Heart right ventricle (tissue), 16 donors: Measurements from ENCODE around the gene SEMA3E. TPM values are rescaled to one million over a fixed set of nuclear protein-coding genes. Genes with fewer than 3 reads are reported as not detected.

ENCODE experiments used
- ATAC-seq, 8 donors: fragments of 200-7000 bp; cut with Tn5 transposase; one replicate each; pipeline ENCODE4 v1.9.1; 2020; ENCODE audit warnings: mild to moderate bottlenecking in 8 of 8, moderate library complexity in 8 of 8, moderate number of reproducible peaks in 1 of 8
- DNase-seq, 2 donors: peaks; one replicate each; pipeline ENCODE4 v3.0.0-alpha.2; 2020
- H3K27ac ChIP-seq, 10 donors: fragments of 200-600 bp; sonication (generic) in 2 of 10; one replicate each; pipeline versions ENCODE4 v1.5.0 to v1.8.0; 2020 to 2022; ENCODE audit warnings: mild to moderate bottlenecking in 3 of 10
- H3K27me3 ChIP-seq, 7 donors: fragments of 200-600 bp; one replicate each; pipeline ENCODE4 v1.8.0; 2021 to 2022; ENCODE audit warnings: mild to moderate bottlenecking in 2 of 7
- H3K36me3 ChIP-seq, 9 donors: fragments of 200-600 bp; sonication (generic) in 1 of 9; one replicate each; pipeline versions ENCODE4 v1.5.0 to v1.8.0; 2020 to 2022; ENCODE audit warnings: mild to moderate bottlenecking in 2 of 9
- H3K4me1 ChIP-seq, 9 donors: fragments of 200-600 bp; sonication (generic) in 1 of 9; one replicate each; pipeline versions ENCODE4 v1.5.0 to v1.8.0; 2020 to 2022; ENCODE audit warnings: mild to moderate bottlenecking in 4 of 9
- H3K4me3 ChIP-seq, 10 donors: fragments of 200-600 bp; sonication (generic) in 2 of 10; one replicate each; pipeline versions ENCODE4 v1.5.0 to v1.8.0; 2020 to 2022; ENCODE audit warnings: mild to moderate bottlenecking in 7 of 10, moderate library complexity in 2 of 10
- H3K9me3 ChIP-seq, 11 donors: fragments of 200-600 bp in 10 of 11; sonication (generic) in 2 of 11; one replicate each; pipeline versions ENCODE4 v1.5.0 to v1.8.0; 2013 to 2022; ENCODE audit warnings: mild to moderate bottlenecking in 2 of 11, control low read depth in 1 of 11, moderate library complexity in 1 of 11
- WGBS, 2 donors: extraction: QIAGEN DNeasy Blood & Tissue Kit; methylation state at CpG; one replicate each; pipeline ENCODE4 v1.1.7; 2013; ENCODE audit warnings: inconsistent platforms in 1 of 2; 5-methylcytosine and 5-hydroxymethylcytosine counted together
- intact Hi-C, 10 donors: fragments of 100-400 bp; cut with DNase I; formaldehyde crosslinking; loops; one replicate each; pipeline versions ENCODE4 v1.11.1 to v1.14.2; 2022
- polyA plus RNA-seq, 2 donors: library from polyadenylated mRNA; stranded (reverse); fragments of 200-250 nt; gene quantifications; one replicate each; pipeline ENCODE4 v1.2.3, GENCODE V29; 2013
- total RNA-seq, 10 donors: library from RNA; stranded (reverse); fragmentation: NEBNext Ultra II Directional in 3 of 10; extraction: Animal tissue kit (Norgen Biotek cat#: 25700) in 3 of 10; gene quantifications; one replicate each; pipeline versions ENCODE4 v1.2.1 to v1.2.4, GENCODE V29; 2021 to 2023
- TF ChIP-seq, protein P1 (sequence below), 9 donors: fragments of 200-600 bp; sonication (generic) in 2 of 9; IDR thresholded peaks; one replicate each; pipeline versions ENCODE4 v1.5.0 to v1.8.0; 2021 to 2022; ENCODE audit warnings: antibody characterized with exemption in 9 of 9, mild to moderate bottlenecking in 5 of 9, moderate library complexity in 1 of 9
- donor health status: Arrhythmogenic right ventricular cardiomyopathy.
- donor health status: ischemic (EF 13 %, LVEDD 7.1; RV severe dilation, severe dysfunction).
- donor health status: healthy with polysubstance abuse.
- donor health status: DM: no; HTN: yes; CAD: no.
- donor health status: DM: no; HTN: no; CAD: no.
- donor health status: ischemic (EF 25% LVEDD 6.9; RV normal size, moderate dysfunction).
- donor health status: ischemic (EF 25% LVEDD 5.7; RV mildly dilated, moderate dysfunction).
- donor health status: healthy.
- donor health status: DM: yes; HTN: yes; CAD: no.
- donor health status: Ischemic cardiomyopathy.
- donor health status: ischemic (EF 35%, LVEDD 5.7; RV mildly dilated, moderate dysfunction).
- donor health status: nonischemic (EF 11% LVEDD 7.7; RV severe dilation, severe dysfunction).
- donor health status: DM: yes; HTN: yes; CAD: no.
- donor health status: PGD.
- donor health status: ischemic (EF 29% LVEDD 5.4; RV normal size, mild dysfunction).
- donor health status: nonischemic (EF 23%, LVEDD 6.1; RV moderate dilation, normal function).

Gene SEMA3E
- total and polyA plus RNA-seq, 12 donors, result under 0.01 to 0.53 (median 0.30) TPM; not detected in 4

DNA sequence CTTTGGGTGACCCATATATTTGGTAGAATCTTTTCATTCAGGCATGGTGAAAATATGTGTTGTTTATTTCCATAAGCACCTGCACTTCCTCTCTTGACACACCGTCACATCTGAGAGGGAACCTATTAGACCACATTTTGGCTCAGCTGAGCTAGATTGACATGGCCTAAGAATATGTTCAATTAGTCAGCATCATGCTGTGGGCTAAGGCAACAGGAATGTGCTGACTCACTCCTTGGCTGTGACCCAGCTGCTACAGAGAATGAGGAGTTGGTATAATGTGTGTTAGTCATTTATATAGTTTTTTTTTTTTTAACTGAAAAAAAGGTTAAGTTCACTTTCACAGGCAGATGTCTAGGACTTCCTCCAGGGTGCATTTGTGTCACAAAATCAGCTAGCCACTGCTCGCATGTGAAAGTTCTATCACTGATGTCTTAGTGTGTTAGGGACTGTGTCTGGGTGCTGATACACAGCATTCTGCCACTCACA lies 180.6 kb downstream of the SEMA3E start:
- WGBS, 2 donors, result 6 to 7% methylated on average over 2 of the region's 2 CpGs
- intact Hi-C loops, result no loop called here
- no peaks in the 10 kb centered on the region for H3K27me3 ChIP-seq
- H3K4me3 ChIP-seq, result no peak overlapping the region
- DNase-seq, result peak; percentile 30 to 70
- H3K9me3 ChIP-seq, result no peaks in the 10 kb centered on the region
- TF ChIP-seq, protein P1, sequence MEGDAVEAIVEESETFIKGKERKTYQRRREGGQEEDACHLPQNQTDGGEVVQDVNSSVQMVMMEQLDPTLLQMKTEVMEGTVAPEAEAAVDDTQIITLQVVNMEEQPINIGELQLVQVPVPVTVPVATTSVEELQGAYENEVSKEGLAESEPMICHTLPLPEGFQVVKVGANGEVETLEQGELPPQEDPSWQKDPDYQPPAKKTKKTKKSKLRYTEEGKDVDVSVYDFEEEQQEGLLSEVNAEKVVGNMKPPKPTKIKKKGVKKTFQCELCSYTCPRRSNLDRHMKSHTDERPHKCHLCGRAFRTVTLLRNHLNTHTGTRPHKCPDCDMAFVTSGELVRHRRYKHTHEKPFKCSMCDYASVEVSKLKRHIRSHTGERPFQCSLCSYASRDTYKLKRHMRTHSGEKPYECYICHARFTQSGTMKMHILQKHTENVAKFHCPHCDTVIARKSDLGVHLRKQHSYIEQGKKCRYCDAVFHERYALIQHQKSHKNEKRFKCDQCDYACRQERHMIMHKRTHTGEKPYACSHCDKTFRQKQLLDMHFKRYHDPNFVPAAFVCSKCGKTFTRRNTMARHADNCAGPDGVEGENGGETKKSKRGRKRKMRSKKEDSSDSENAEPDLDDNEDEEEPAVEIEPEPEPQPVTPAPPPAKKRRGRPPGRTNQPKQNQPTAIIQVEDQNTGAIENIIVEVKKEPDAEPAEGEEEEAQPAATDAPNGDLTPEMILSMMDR (IDR thresholded peaks at IDR 0.05), result no peak
- ATAC-seq, result peak; percentile 55 to 93 (median 82)
- H3K4me1 ChIP-seq, result peaks cover 0 to 9% (median 0%) of the 10 kb centered on the region in 9 donors
- H3K27ac ChIP-seq, result no peak overlapping the region
- no peaks in the 10 kb centered on the region for H3K36me3 ChIP-seq

DNA sequence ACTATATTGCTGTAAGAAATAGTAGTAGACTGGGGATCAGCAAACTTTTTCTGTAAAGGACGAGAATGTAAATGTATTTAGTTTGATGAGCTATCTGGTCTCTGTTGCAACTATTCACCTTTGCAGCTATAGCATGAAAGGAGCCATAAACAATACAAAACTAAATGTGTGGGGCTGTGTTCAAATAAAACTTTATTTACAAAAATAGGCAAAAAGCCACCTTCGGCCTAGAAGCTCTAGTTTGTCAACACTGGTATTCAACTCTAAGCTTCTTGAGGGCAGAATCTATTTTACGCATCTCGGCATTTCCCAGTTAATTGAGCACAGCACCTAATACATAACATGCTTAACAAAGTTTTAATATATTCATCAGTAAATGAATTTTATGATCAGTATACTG lies 181.4 kb downstream of the SEMA3E start:
- 95 to 96% methylated on average over 4 of the region's 4 CpGs for WGBS, 2 donors

DNA sequence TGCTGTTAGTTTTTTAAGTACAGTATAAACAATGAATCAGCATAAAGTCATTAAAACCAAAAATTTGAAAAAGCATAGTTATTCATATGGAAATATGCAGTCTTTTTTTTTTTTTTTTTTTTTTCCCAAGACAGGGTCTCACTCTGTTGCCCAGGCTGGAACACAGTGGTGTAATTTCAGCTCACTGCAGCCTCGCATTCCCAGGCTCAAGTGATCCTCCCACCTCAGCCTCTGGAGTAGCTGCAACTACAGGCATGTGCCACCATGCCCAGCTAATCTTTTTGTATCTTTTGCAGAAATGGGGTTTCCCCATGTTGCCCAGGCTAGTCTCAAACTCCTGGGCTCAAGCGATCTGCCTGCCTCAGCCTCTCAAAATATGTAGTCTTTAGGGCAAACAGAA lies 182.0 kb downstream of the SEMA3E start:
- TF ChIP-seq, protein P1 (IDR thresholded peaks at IDR 0.05), result no peak
- DNase-seq, result no peak
- Histone ChIP-seq H3K4me1 (peaks cover 0 to 9% (median 0%) of the 10 kb centered on the region in 9 donors), H3K27ac (no peak overlapping the region), H3K9me3 (no peaks in the 10 kb centered on the region), H3K27me3 (no peaks in the 10 kb centered on the region), H3K36me3 (no peaks in the 10 kb centered on the region), H3K4me3 (no peak overlapping the region)
- 85 to 91% methylated on average over 2 of the region's 2 CpGs for WGBS, 2 donors
- intact Hi-C loops, result no loop called here
- no peak for ATAC-seq

More for the DNA sequence above, 181.4 kb downstream of the SEMA3E start:
- TF ChIP-seq, protein P1 (IDR thresholded peaks at IDR 0.05), result no peak
- Histone ChIP-seq H3K27ac (no peak overlapping the region), H3K4me3 (no peak overlapping the region), H3K9me3 (no peaks in the 10 kb centered on the region), H3K27me3 (no peaks in the 10 kb centered on the region), H3K36me3 (no peaks in the 10 kb centered on the region), H3K4me1 (peaks cover 0 to 9% (median 0%) of the 10 kb centered on the region in 9 donors)
- DNase-seq (no peak), ATAC-seq (no peak)
- intact Hi-C loops, result no loop called here

DNA sequence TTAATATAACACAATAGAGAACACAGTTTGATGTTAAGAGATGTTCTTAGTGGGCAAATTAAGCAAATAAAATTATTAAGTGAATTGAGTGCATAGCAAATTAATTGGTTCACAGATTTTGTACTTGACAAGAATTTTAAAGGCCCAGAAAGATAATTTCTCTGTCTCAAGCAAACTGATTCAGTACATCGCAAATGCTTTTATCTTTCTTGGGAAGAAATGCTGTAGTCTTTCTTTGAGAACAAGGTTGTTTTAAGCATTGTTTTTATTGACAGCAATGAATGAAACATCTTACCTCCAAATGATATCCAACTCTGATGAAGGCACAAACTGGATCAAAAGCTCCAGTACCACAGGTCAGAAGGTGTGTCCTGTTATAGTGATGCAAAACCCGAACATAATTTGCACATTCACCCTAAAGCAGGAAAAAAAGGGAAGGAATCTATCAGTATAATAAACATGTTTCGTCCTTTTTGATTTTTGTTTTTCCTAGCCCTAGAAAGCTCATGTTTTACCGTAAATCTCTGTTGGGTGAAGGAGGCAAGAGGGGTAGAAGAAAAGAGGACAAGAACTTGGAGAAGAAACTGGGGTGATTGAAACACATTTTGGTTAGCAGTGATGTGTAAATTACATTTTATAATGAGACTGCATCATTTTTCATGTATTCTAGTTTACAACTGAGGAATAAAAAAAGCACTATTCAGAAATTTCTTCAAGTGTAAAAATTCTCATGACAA lies 182.6 kb downstream of the SEMA3E start:
- WGBS, 2 donors, result 65 to 84% methylated on average over 4 of the region's 4 CpGs
- TF ChIP-seq, protein P1 (IDR thresholded peaks at IDR 0.05), result no peak
- Histone ChIP-seq H3K27ac (no peak overlapping the region), H3K9me3 (no peaks in the 10 kb centered on the region), H3K4me3 (no peak overlapping the region), H3K36me3 (no peaks in the 10 kb centered on the region), H3K4me1 (peaks cover 0 to 9% (median 0%) of the 10 kb centered on the region in 9 donors), H3K27me3 (no peaks in the 10 kb centered on the region)
- intact Hi-C loops, result no loop called here
- no peak for DNase-seq
- ATAC-seq, result no peak
